ENCODE results near the gene ATAT1. TPM values are rescaled to one million over a fixed set of nuclear protein-coding genes. Genes with fewer than 3 reads are reported as not detected.
"Not testable (repeated sequence)": the region's sequence is repeated elsewhere in the genome, so short reads cannot be mapped to it uniquely, and the experiment has no call there.

The ATAT1 gene
- polyA plus RNA-seq, 3 donors = 2.5 to 5.1 (median 4.9) TPM

GRCh38 chr6:30643656-30644055 lies 17.0 kb downstream of the ATAT1 start:
- WGBS, 3 donors = 92 to 96% (median 95%) methylated on average over 2 of the region's 2 CpGs
- no peak overlapping the region for H3K27ac ChIP-seq (ENCODE audit: low read depth, low read length)

GRCh38 chr6:30644769-30645168 lies 18.1 kb downstream of the ATAT1 start:
- H3K27ac ChIP-seq (ENCODE audit: low read depth, low read length) = no peak overlapping the region
- WGBS, 3 donors = 73 to 78% (median 77%) methylated on average over 5 of the region's 5 CpGs

- H3K27ac ChIP-seq (ENCODE audit: low read depth, low read length) = no peak overlapping the region
- 62 to 80% (median 74%) methylated on average over 1 of the region's 1 CpG for WGBS, 3 donors
Measured at GRCh38 chr6:30645989-30646388, 19.3 kb downstream of the ATAT1 start.

- peak within 1 kb of the TSS; percentile 6 for H3K27ac ChIP-seq (ENCODE audit: low read depth, low read length)
- WGBS, 3 donors = 11 to 13% (median 12%) methylated on average over 30 to 37 of the region's 37 CpGs
Measured at GRCh38 chr6:30646450-30647241, 20.0 kb downstream of the ATAT1 start, which contains the start of gene C6orf136. Gene C6orf136, plus strand, starts transcription at chr6:30647133. Its CDS starts 99 bp downstream, at chr6:30647232.

- H3K27ac ChIP-seq (ENCODE audit: low read depth, low read length) = no peak overlapping the region
- 0 to 1% (median 1%) methylated on average over 53 to 78 of the region's 78 CpGs for WGBS, 3 donors
Measured at GRCh38 chr6:30647242-30648116, 20.8 kb downstream of the ATAT1 start.

- WGBS, 3 donors = 88 to 93% (median 92%) methylated on average over 12 of the region's 12 CpGs
- no peak overlapping the region for H3K27ac ChIP-seq (ENCODE audit: low read depth, low read length)
Measured at GRCh38 chr6:30651143-30651542, 24.5 kb downstream of the ATAT1 start.

- 86 to 93% (median 89%) methylated on average over 19 of the region's 19 CpGs for WGBS, 3 donors
- H3K27ac ChIP-seq (ENCODE audit: low read depth, low read length) = no peak overlapping the region
Measured at GRCh38 chr6:30654798-30655742, 28.4 kb downstream of the ATAT1 start.

DNA sequence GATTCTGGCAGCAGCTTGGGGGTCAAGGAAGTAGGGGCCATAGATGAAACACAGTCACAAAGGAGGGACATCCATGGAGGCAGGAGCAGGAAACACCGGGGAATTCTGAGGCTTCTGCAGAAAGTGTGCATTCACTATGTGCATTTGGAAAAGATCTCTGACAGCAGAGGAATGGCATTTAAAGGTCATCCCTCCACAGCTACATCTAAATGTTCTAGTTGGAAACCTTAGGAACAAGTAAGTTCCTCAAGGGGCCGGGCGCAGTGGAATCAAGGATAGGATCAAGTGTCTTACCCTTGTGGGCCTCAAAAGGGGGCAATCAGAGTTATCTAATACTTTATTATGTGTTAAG lies 29.0 kb downstream of the ATAT1 start:
- H3K27ac ChIP-seq (ENCODE audit: low read depth, low read length) = no peak overlapping the region
- WGBS, 3 donors = 93 to 97% (median 96%) methylated on average over 3 of the region's 3 CpGs

- no peak overlapping the region for H3K27ac ChIP-seq (ENCODE audit: low read depth, low read length)
- WGBS, 3 donors = 49 to 78% (median 61%) methylated on average over 7 of the region's 7 CpGs
Measured at GRCh38 chr6:30656513-30656912, 29.8 kb downstream of the ATAT1 start.

DNA sequence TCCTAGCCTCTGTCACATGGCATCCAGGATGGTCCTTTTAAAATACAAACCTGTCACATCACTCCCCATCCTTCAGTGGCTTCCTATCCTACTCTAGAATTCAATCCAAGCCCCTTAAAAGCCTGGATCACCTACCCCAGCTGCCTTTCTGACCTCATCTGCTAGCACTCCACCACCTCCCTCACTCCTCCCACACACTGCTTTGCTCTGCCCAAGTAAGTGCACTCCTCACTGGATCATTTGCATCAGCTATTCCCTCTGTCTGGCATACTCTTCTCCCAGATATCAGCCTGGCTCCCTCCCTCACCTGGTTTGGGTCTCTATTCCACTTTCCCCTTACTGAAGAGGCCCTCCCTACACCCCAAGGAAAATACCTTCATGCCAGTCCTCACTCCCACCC lies 30.8 kb downstream of the ATAT1 start:
- no peak overlapping the region for H3K27ac ChIP-seq (ENCODE audit: low read depth, low read length)

- not testable (repeated sequence) for H3K27ac ChIP-seq (ENCODE audit: low read depth, low read length)
- 89 to 96% (median 93%) methylated on average over 5 of the region's 5 CpGs for WGBS, 3 donors
Measured at GRCh38 chr6:30657922-30658321, 31.2 kb downstream of the ATAT1 start.

GRCh38 chr6:30664994-30665767 lies 38.5 kb downstream of the ATAT1 start:
- 88 to 93% (median 92%) methylated on average over 28 to 34 of the region's 34 CpGs for WGBS, 3 donors
- H3K27ac ChIP-seq (ENCODE audit: low read depth, low read length) = no peak overlapping the region

GRCh38 chr6:30666300-30666699 lies 39.6 kb downstream of the ATAT1 start:
- 69 to 77% (median 73%) methylated on average over 2 of the region's 2 CpGs for WGBS, 3 donors
- H3K27ac ChIP-seq (ENCODE audit: low read depth, low read length) = not testable (repeated sequence)

DNA sequence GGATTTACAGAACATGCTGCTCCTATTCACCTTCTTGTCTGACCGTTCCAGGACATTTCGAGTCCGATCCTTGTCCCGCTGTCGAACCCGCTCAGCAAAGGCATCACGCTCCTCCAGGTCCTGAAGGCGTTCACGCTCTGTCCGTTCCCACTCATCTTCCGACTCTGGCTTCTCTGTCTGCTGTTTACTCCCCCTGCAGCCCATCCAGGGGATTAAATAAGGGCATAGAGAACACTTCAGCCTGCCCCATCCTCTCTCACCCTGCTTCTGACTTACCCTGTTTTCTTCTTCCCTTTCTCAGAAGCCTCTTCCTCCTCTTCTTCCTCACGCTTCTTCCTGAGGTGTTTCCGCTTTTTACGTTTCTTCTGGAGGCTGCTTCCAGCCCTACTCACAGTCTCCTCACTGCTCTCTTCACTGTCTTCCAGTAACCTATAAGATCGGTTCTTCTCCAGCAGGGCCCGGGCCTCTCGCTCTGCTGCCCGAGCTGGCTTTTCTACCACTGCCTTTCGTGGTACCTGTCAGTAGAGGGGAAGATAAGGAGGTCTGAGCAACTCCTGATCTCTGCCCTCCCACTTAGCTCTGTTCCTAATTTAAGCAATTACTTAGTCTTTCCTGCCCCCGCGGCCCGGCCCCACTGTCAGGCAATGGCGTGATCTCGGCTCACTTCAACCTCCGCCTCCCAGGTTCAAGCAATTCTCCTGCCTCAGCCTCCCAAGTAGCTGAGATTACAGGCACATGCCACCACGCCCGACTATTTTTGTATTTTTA lies 44.3 kb downstream of the ATAT1 start:
- WGBS, 3 donors = 84 to 87% (median 86%) methylated on average over 27 of the region's 27 CpGs
- H3K27ac ChIP-seq (ENCODE audit: low read depth, low read length) = no peak overlapping the region

- WGBS, 3 donors = 0 to 1% (median 0%) methylated on average over 44 to 57 of the region's 57 CpGs
- no peak within 1 kb of the TSS for H3K27ac ChIP-seq (ENCODE audit: low read depth, low read length)
Measured at GRCh38 chr6:30672445-30673253, 46.0 kb downstream of the ATAT1 start, which contains the start of gene DHX16. Gene DHX16, minus strand, starts transcription at chr6:30673006. Its CDS starts 165 bp downstream, at chr6:30672841.

- WGBS, 3 donors = 80 to 86% (median 84%) methylated on average over 10 of the region's 10 CpGs
- no peak overlapping the region for H3K27ac ChIP-seq (ENCODE audit: low read depth, low read length)
Measured at GRCh38 chr6:30676660-30677285, 50.1 kb downstream of the ATAT1 start.

All from adipose tissue (tissue), 3 donors.